ENCODE results near the gene ACP4.
"Not testable (repeated sequence)": the region's sequence is repeated elsewhere in the genome, so short reads cannot be mapped to it uniquely, and the experiment has no call there.

DNA sequence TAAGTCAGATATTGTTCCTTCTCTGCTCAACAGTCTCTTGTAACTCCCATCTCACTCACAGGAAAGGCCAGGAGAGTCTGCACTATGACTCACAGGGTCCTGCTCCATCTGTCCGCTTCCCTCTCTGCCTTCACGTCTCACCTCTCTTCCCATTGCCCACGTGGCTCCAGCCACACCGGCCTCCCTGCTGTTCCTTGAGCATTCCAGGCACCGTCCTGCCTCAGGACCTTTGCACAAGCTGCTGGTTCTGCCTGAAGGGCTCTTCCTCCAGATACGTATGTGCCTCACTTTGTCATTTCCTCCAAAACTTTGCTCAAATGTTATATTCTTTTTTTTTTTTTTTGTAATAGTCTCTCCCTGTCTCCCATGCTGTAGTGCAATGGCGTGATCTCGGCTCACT lies 34.0 kb upstream of the ACP4 start:
- TF ChIP-seq, protein P1, sequence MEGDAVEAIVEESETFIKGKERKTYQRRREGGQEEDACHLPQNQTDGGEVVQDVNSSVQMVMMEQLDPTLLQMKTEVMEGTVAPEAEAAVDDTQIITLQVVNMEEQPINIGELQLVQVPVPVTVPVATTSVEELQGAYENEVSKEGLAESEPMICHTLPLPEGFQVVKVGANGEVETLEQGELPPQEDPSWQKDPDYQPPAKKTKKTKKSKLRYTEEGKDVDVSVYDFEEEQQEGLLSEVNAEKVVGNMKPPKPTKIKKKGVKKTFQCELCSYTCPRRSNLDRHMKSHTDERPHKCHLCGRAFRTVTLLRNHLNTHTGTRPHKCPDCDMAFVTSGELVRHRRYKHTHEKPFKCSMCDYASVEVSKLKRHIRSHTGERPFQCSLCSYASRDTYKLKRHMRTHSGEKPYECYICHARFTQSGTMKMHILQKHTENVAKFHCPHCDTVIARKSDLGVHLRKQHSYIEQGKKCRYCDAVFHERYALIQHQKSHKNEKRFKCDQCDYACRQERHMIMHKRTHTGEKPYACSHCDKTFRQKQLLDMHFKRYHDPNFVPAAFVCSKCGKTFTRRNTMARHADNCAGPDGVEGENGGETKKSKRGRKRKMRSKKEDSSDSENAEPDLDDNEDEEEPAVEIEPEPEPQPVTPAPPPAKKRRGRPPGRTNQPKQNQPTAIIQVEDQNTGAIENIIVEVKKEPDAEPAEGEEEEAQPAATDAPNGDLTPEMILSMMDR (IDR thresholded peaks at IDR 0.05) = not testable (repeated sequence)
- TF ChIP-seq POLR2A (IDR thresholded peaks at IDR 0.05) = not testable (repeated sequence)
